NCI-H2171 treated with DMSO at 0.1 percent for 48 hours (cell line): ENCODE results near the gene NDUFV3.
"Not testable (repeated sequence)": the region's sequence is repeated elsewhere in the genome, so short reads cannot be mapped to it uniquely, and the experiment has no call there.

Source experiments
- DNase-seq: peaks from one replicate; lab custom pipeline; 2025; lab: John Stamatoyannopoulos, UW

Gene NDUFV3

GRCh38 chr21:42892582-42892930 lies 553 bp upstream of the NDUFV3 start:
- peak; percentile 64 for DNase-seq

- DNase-seq = no peak
Observed at GRCh38 chr21:42900446-42900845, 7.3 kb downstream of the NDUFV3 start.

- no peak for DNase-seq
Observed at GRCh38 chr21:42903817-42904216, 10.7 kb downstream of the NDUFV3 start.

- DNase-seq = no peak
Observed at GRCh38 chr21:42905195-42905594, 12.1 kb downstream of the NDUFV3 start.

- DNase-seq = no peak
Observed at GRCh38 chr21:42906233-42906632, 13.1 kb downstream of the NDUFV3 start.

GRCh38 chr21:42908484-42908883 lies 15.4 kb downstream of the NDUFV3 start:
- not testable (repeated sequence) for DNase-seq

GRCh38 chr21:42911920-42912319 lies 18.8 kb downstream of the NDUFV3 start:
- DNase-seq = peak; percentile 35

GRCh38 chr21:42913476-42913875 lies 20.4 kb downstream of the NDUFV3 start:
- no peak for DNase-seq

GRCh38 chr21:42918291-42918690 lies 25.2 kb downstream of the NDUFV3 start:
- no peak for DNase-seq

GRCh38 chr21:42921927-42922326 lies 28.8 kb downstream of the NDUFV3 start:
- DNase-seq = no peak

- no peak for DNase-seq
Observed at GRCh38 chr21:42922918-42923317, 29.8 kb downstream of the NDUFV3 start.

- DNase-seq = peak; percentile 89
Observed at GRCh38 chr21:42923553-42924432, 30.7 kb downstream of the NDUFV3 start.

GRCh38 chr21:42924433-42924751 lies 31.3 kb downstream of the NDUFV3 start:
- no peak for DNase-seq

- DNase-seq = no peak
Observed at GRCh38 chr21:42925114-42925926, 32.2 kb downstream of the NDUFV3 start, which contains the start of gene ERVH48-1. Gene ERVH48-1, minus strand, starts transcription at chr21:42925630. Its CDS starts 6,624 bp downstream, at chr21:42919006.

GRCh38 chr21:42927474-42928200 lies 34.5 kb downstream of the NDUFV3 start:
- not testable (repeated sequence) for DNase-seq

GRCh38 chr21:42929969-42930368 lies 36.9 kb downstream of the NDUFV3 start:
- DNase-seq = no peak

GRCh38 chr21:42931560-42932235 lies 38.6 kb downstream of the NDUFV3 start:
- DNase-seq = no peak

- DNase-seq = not testable (repeated sequence)
Observed at GRCh38 chr21:42932378-42933136, 39.4 kb downstream of the NDUFV3 start.

- DNase-seq = peak; percentile 34
Observed at GRCh38 chr21:42933137-42933970, 40.2 kb downstream of the NDUFV3 start.

GRCh38 chr21:42933973-42934372 lies 40.9 kb downstream of the NDUFV3 start:
- DNase-seq = not testable (repeated sequence)
